Endodermal cell (in vitro differentiated cells): ENCODE results near the gene SPPL2B. TPM values are rescaled to one million over a fixed set of nuclear protein-coding genes. Genes with fewer than 3 reads are reported as not detected.

Experiments
- DNase-seq: peaks from one replicate; pipeline ENCODE4 v3.0.0-alpha.2; 2017
- H3K27ac ChIP-seq: 2 replicates; pipeline ENCODE4 v1.5.1; 2013; ENCODE audit warnings: mild to moderate bottlenecking, low read depth, low read length, moderate library complexity
- H3K27me3 ChIP-seq: 2 replicates; pipeline ENCODE4 v1.6.1; 2013; ENCODE audit warnings: mild to moderate bottlenecking, low read length, moderate library complexity; ENCODE audit not compliant: insufficient read depth, control insufficient read depth, poor library complexity, severe bottlenecking
- H3K36me3 ChIP-seq: 2 replicates; pipeline ENCODE4 v1.7.0; 2013; ENCODE audit warnings: mild to moderate bottlenecking, low read length, moderate library complexity; ENCODE audit not compliant: control insufficient read depth, insufficient read depth
- H3K4me1 ChIP-seq: one replicate; pipeline ENCODE4 v1.7.0; 2013; ENCODE audit warnings: low read length; ENCODE audit not compliant: control insufficient read depth, insufficient read depth
- H3K4me3 ChIP-seq: 2 replicates; pipeline ENCODE4 v1.5.1; 2013; ENCODE audit warnings: mild to moderate bottlenecking, low read length, moderate library complexity
- H3K9ac ChIP-seq: 2 replicates; pipeline ENCODE4 v1.6.1; 2013; ENCODE audit warnings: mild to moderate bottlenecking, low read length, moderate library complexity; ENCODE audit not compliant: poor library complexity, severe bottlenecking; ENCODE audit errors: extremely low read depth
- H3K9me3 ChIP-seq: 2 replicates; pipeline ENCODE4 v1.6.1; 2013; ENCODE audit warnings: mild to moderate bottlenecking, low read length, moderate library complexity; ENCODE audit not compliant: control insufficient read depth
- H3K27ac Mint-ChIP-seq: 2 replicates; pipeline ENCODE4 v1.8.0; 2020; ENCODE audit warnings: mixed read lengths
- H3K27me3 Mint-ChIP-seq: 2 replicates; pipeline ENCODE4 v1.8.0; 2021; ENCODE audit warnings: mild to moderate bottlenecking, mixed read lengths; ENCODE audit not compliant: insufficient read depth
- H3K36me3 Mint-ChIP-seq: 2 replicates; pipeline ENCODE4 v1.8.0; 2020; ENCODE audit warnings: low read depth, mixed read lengths
- H3K4me1 Mint-ChIP-seq: 2 replicates; pipeline ENCODE4 v1.8.0; 2020; ENCODE audit warnings: mixed read lengths
- H3K4me3 Mint-ChIP-seq: 2 replicates; pipeline ENCODE4 v1.8.0; 2020; ENCODE audit warnings: mild to moderate bottlenecking, moderate library complexity, mixed read lengths
- H3K9me3 Mint-ChIP-seq: 2 replicates; pipeline ENCODE4 v1.8.0; 2020; ENCODE audit warnings: mild to moderate bottlenecking, mixed read lengths
- WGBS, 2 experiments: methylation state at CpG; one replicate each; pipeline versions ENCODE4 v1.1.5 to v1.1.7; 2013; ENCODE audit warnings: missing lambda C conversion rate in 2 of 2, mixed read lengths in 1 of 2; ENCODE audit not compliant: insufficient coverage in 1 of 2, insufficient read length in 1 of 2; 5-methylcytosine and 5-hydroxymethylcytosine counted together
- total RNA-seq, 2 donors: library from RNA; stranded (reverse); fragmentation: NEBNext Ultra II Directional in 1 of 2; extraction: Animal tissue kit (Norgen Biotek cat#: 25700) in 1 of 2; gene quantifications; 2 replicates in 1 of 2; 3 replicates in 1 of 2; pipeline ENCODE4 v1.2.1, GENCODE V29; 2021
- TF ChIP-seq, protein P1 (sequence below): fragments of 200-600 bp; sonication (generic); conservative IDR thresholded peaks from 2 replicates; pipeline ENCODE4 v1.5.0; 2021; ENCODE audit warnings: antibody characterized with exemption, mild to moderate bottlenecking

Gene SPPL2B
- total RNA-seq, 2 donors from 2014 or later: 115 to 118 TPM

DNA sequence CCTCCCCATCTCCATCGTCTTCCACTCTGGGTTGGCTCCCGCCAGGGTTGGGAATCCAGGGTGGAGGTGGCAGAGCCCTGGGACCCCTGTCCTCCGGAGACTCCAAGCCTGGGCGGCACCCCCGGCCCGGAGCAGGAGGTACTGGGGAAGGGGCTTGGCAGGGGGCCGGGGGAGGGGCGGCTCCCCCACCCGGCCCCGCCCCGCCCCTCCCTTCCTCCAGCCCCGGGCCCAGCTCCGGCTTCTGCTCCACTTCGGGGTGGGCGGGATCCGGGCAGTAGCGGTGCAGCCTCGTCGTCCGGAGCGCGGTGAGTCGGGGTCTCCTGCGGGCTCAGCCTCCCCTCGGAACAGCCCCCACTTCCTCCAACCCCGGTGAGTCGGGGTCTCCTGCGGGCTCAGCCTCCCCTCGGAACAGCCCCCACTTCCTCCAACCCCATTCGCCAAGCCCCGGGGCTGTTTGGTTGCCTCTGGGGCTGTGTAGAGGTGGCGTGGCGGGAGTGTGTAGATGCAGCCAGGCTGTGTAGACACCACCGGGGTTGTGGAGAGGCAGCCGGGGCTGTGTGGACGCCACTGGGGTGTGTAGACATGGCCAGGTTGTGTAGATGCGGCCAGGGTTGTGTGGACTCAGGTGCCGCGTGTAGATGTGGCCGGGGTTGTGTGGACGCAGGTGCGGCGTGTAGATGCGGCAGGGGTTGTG is 31.7 kb downstream of the SPPL2B start, which contains the start of gene TMPRSS9:
TSS of gene TMPRSS9 (plus strand) at position 274 of the 694 bp plus-strand sequence. CDS start 29,521 bp downstream, outside the sequence.
- TF ChIP-seq, protein P1, sequence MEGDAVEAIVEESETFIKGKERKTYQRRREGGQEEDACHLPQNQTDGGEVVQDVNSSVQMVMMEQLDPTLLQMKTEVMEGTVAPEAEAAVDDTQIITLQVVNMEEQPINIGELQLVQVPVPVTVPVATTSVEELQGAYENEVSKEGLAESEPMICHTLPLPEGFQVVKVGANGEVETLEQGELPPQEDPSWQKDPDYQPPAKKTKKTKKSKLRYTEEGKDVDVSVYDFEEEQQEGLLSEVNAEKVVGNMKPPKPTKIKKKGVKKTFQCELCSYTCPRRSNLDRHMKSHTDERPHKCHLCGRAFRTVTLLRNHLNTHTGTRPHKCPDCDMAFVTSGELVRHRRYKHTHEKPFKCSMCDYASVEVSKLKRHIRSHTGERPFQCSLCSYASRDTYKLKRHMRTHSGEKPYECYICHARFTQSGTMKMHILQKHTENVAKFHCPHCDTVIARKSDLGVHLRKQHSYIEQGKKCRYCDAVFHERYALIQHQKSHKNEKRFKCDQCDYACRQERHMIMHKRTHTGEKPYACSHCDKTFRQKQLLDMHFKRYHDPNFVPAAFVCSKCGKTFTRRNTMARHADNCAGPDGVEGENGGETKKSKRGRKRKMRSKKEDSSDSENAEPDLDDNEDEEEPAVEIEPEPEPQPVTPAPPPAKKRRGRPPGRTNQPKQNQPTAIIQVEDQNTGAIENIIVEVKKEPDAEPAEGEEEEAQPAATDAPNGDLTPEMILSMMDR: no peak
- Histone ChIP-seq H3K9me3 (no peaks in the 10 kb centered on the region), H3K27me3 (peaks cover 24% of the 10 kb centered on the region), H3K36me3 (no peaks in the 10 kb centered on the region), H3K4me1 (no peaks in the 10 kb centered on the region), H3K4me3 (no peak within 1 kb of the TSS), H3K27ac (no peak within 1 kb of the TSS), H3K9ac (no peak within 1 kb of the TSS)
- H3K27ac Mint-ChIP-seq: no peak within 1 kb of the TSS
- H3K27me3 Mint-ChIP-seq: peaks cover 15% of the 10 kb centered on the region
- DNase-seq: no peak
- no peak within 1 kb of the TSS for H3K4me3 Mint-ChIP-seq
- WGBS, 2 experiments: 34 to 45% methylated on average over 13 to 43 of the region's 44 CpGs
- no peaks in the 10 kb centered on the region for H3K4me1 Mint-ChIP-seq
- H3K9me3 Mint-ChIP-seq: no peaks in the 10 kb centered on the region
- no peaks in the 10 kb centered on the region for H3K36me3 Mint-ChIP-seq

DNA sequence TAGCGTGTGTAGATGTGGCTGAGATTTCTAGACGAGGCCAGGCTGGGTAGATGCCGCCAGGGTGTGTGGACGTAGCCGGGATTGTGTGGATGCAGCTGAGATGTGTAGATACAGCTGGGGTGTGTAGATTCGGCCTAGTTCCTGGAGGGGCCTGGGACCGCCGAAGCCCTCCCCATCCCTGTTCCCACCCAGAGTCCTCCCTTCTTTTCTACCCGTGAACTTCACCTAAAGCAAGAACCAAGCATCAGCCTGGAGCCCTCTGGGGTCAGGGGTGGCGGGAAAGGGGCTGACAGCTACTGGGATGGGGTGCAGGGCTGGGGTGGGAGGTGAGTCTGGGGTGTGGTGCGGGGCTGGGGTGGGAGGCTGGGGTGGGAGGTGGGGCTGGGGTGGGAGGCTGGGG is 32.3 kb downstream of the SPPL2B start:
- no peak overlapping the region for H3K4me3 Mint-ChIP-seq
- H3K9me3 Mint-ChIP-seq: no peaks in the 10 kb centered on the region
- WGBS, 2 experiments: 80 to 90% methylated on average over 1 to 9 of the region's 11 CpGs
- Histone ChIP-seq H3K4me1 (no peaks in the 10 kb centered on the region), H3K27me3 (peaks cover 24% of the 10 kb centered on the region), H3K9me3 (no peaks in the 10 kb centered on the region), H3K36me3 (no peaks in the 10 kb centered on the region), H3K4me3 (no peak overlapping the region), H3K27ac (no peak overlapping the region), H3K9ac (no peak overlapping the region)
- H3K4me1 Mint-ChIP-seq: no peaks in the 10 kb centered on the region
- TF ChIP-seq, protein P1: no peak
- no peak for DNase-seq
- H3K27me3 Mint-ChIP-seq: peaks cover 15% of the 10 kb centered on the region
- no peaks in the 10 kb centered on the region for H3K36me3 Mint-ChIP-seq
- H3K27ac Mint-ChIP-seq: no peak overlapping the region

DNA sequence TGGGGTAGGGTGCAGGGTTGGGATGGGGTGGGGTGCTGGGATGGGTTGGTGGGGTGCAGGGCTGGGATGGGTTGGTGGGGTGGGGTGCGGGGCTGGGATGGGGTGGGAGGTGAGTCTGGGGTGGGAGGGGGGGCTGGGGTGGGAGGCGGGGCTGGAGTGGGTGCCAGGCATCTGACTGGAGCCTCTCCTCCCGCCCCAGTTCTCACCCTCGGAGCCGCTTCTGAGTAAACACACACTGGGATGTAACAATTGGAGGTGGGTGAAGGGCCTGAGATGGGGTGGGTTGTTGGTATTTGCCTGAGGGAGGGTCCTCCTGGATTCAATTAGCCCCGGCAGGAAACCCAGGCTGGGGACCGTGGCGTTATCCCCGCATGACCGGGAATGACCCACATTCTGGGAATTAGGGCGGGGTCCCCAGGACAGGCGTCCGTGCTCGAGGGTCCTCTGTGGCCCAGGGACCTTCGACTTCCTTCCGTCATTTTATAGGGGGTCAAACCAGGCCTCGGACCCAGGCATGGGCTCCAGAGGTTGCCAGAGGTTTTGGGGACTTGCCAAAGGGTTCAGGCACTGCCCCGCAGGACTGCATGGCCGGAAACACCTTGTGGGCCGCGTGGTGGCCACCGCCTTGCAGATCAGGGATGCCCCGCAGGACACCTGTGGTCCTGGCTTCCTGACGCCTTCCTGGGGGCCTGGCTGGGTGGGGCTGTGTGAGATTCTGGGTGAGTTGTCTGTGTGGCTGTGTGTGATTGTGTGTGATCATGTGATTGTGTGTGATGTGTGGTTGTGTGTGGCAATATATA is 33.0 kb downstream of the SPPL2B start:
- Mint-ChIP-seq H3K4me3 (no peak overlapping the region), H3K27me3 (peaks cover 15% of the 10 kb centered on the region), H3K36me3 (no peaks in the 10 kb centered on the region), H3K27ac (no peak overlapping the region), H3K9me3 (no peaks in the 10 kb centered on the region), H3K4me1 (no peaks in the 10 kb centered on the region)
- no peaks in the 10 kb centered on the region for H3K4me1 ChIP-seq
- H3K9me3 ChIP-seq: no peaks in the 10 kb centered on the region
- WGBS, 2 experiments: 73 to 84% methylated on average over 15 to 22 of the region's 24 CpGs
- no peak overlapping the region for H3K27ac ChIP-seq
- TF ChIP-seq, protein P1: no peak
- H3K4me3 ChIP-seq: no peak overlapping the region
- no peak for DNase-seq
- no peaks in the 10 kb centered on the region for H3K36me3 ChIP-seq
- no peak overlapping the region for H3K9ac ChIP-seq
- H3K27me3 ChIP-seq: peaks cover 24% of the 10 kb centered on the region
